ENCODE results near the gene CFAP90. TPM values are rescaled to one million over a fixed set of nuclear protein-coding genes. Genes with fewer than 3 reads are reported as not detected.

The CFAP90 gene
- total RNA-seq, 1 donor from 2014 or later: not detected

GRCh38 chr5:7801891-7802614 lies 48.9 kb downstream of the CFAP90 start:
- Mint-ChIP-seq H3K27ac (no peak overlapping the region), H3K36me3 (ENCODE audit: low read depth) (no peaks in the 10 kb centered on the region), H3K9me3 (no peaks in the 10 kb centered on the region), H3K4me1 (no peaks in the 10 kb centered on the region), H3K27me3 (no peaks in the 10 kb centered on the region), H3K4me3 (no peak overlapping the region)
- no peak for DNase-seq
- intact Hi-C loops (cut with micrococcal nuclease): no loop called here

GRCh38 chr5:7795306-7795705 lies 55.6 kb downstream of the CFAP90 start:
- Mint-ChIP-seq H3K9me3 (no peaks in the 10 kb centered on the region), H3K4me1 (no peaks in the 10 kb centered on the region), H3K36me3 (ENCODE audit: low read depth) (no peaks in the 10 kb centered on the region), H3K4me3 (no peak overlapping the region), H3K27ac (no peak overlapping the region), H3K27me3 (no peaks in the 10 kb centered on the region)
- intact Hi-C loops (cut with micrococcal nuclease): no loop called here
- no peak for DNase-seq

GRCh38 chr5:7794823-7795222 lies 56.1 kb downstream of the CFAP90 start:
- Mint-ChIP-seq H3K27ac (no peak overlapping the region), H3K27me3 (no peaks in the 10 kb centered on the region), H3K4me1 (no peaks in the 10 kb centered on the region), H3K9me3 (no peaks in the 10 kb centered on the region), H3K36me3 (ENCODE audit: low read depth) (no peaks in the 10 kb centered on the region), H3K4me3 (no peak overlapping the region)
- DNase-seq: no peak
- intact Hi-C loops (cut with micrococcal nuclease): no loop called here

- Mint-ChIP-seq H3K9me3 (no peaks in the 10 kb centered on the region), H3K36me3 (ENCODE audit: low read depth) (no peaks in the 10 kb centered on the region), H3K4me1 (no peaks in the 10 kb centered on the region), H3K4me3 (no peak overlapping the region), H3K27me3 (no peaks in the 10 kb centered on the region), H3K27ac (no peak overlapping the region)
- DNase-seq: no peak
- intact Hi-C loops (cut with micrococcal nuclease): no loop called here
These were observed 56.6 kb downstream of the CFAP90 start for GRCh38 chr5:7794311-7794710.

- Mint-ChIP-seq H3K36me3 (ENCODE audit: low read depth) (no peaks in the 10 kb centered on the region), H3K27me3 (no peaks in the 10 kb centered on the region), H3K4me1 (no peaks in the 10 kb centered on the region), H3K9me3 (no peaks in the 10 kb centered on the region), H3K4me3 (no peak overlapping the region), H3K27ac (no peak overlapping the region)
- DNase-seq: no peak
- intact Hi-C loops (cut with micrococcal nuclease): no loop called here
These were observed 57.0 kb downstream of the CFAP90 start for GRCh38 chr5:7793895-7794294.

GRCh38 chr5:7789567-7789966 lies 61.4 kb downstream of the CFAP90 start:
- no peak overlapping the region for H3K4me3 Mint-ChIP-seq
- DNase-seq: no peak
- H3K27me3 Mint-ChIP-seq: peaks cover 3% of the 10 kb centered on the region
- H3K4me1 Mint-ChIP-seq: no peaks in the 10 kb centered on the region
- H3K36me3 Mint-ChIP-seq (ENCODE audit: low read depth): no peaks in the 10 kb centered on the region
- intact Hi-C loops (cut with micrococcal nuclease): no loop called here
- no peak overlapping the region for H3K27ac Mint-ChIP-seq
- no peaks in the 10 kb centered on the region for H3K9me3 Mint-ChIP-seq

- H3K27ac Mint-ChIP-seq: no peak overlapping the region
- H3K27me3 Mint-ChIP-seq: peaks cover 3% of the 10 kb centered on the region
- H3K4me1 Mint-ChIP-seq: no peaks in the 10 kb centered on the region
- DNase-seq: no peak
- H3K36me3 Mint-ChIP-seq (ENCODE audit: low read depth): no peaks in the 10 kb centered on the region
- no peak overlapping the region for H3K4me3 Mint-ChIP-seq
- H3K9me3 Mint-ChIP-seq: no peaks in the 10 kb centered on the region
- intact Hi-C loops (cut with micrococcal nuclease): no loop called here
These were observed 63.2 kb downstream of the CFAP90 start for GRCh38 chr5:7787770-7788169.

GRCh38 chr5:7784683-7785380 lies 66.1 kb downstream of the CFAP90 start:
- DNase-seq: no peak
- no peaks in the 10 kb centered on the region for H3K4me1 Mint-ChIP-seq
- no peaks in the 10 kb centered on the region for H3K36me3 Mint-ChIP-seq (ENCODE audit: low read depth)
- no peaks in the 10 kb centered on the region for H3K9me3 Mint-ChIP-seq
- H3K27ac Mint-ChIP-seq: no peak overlapping the region
- H3K27me3 Mint-ChIP-seq: peaks cover 18% of the 10 kb centered on the region
- intact Hi-C loops (cut with micrococcal nuclease): no loop called here
- no peak overlapping the region for H3K4me3 Mint-ChIP-seq

GRCh38 chr5:7781899-7782298 lies 69.0 kb downstream of the CFAP90 start:
- intact Hi-C loops (cut with micrococcal nuclease): no loop called here
- H3K9me3 Mint-ChIP-seq: no peaks in the 10 kb centered on the region
- no peak overlapping the region for H3K27ac Mint-ChIP-seq
- H3K4me3 Mint-ChIP-seq: no peak overlapping the region
- peaks cover 5% of the 10 kb centered on the region for H3K4me1 Mint-ChIP-seq
- peaks cover 18% of the 10 kb centered on the region for H3K27me3 Mint-ChIP-seq
- H3K36me3 Mint-ChIP-seq (ENCODE audit: low read depth): no peaks in the 10 kb centered on the region
- no peak for DNase-seq

Other genes starting within 250 kb of the CFAP90 start
- gene FASTKD3, start 17.9 kb upstream of the CFAP90 start, total RNA-seq: 17.7 and 18.3 TPM in 2 replicates
- gene MTRR, start 18.0 kb upstream of the CFAP90 start, total RNA-seq: 64.4 and 76.8 TPM in 2 replicates